Measurements from ENCODE around the gene ENDOD1. TPM values are rescaled to one million over a fixed set of nuclear protein-coding genes. Genes with fewer than 3 reads are reported as not detected.

The ENDOD1 gene
- total and polyA plus RNA-seq, 2 donors (not counting 1 experiment from before 2014, with no cell fraction given) = 7.0 to 11.7 TPM

DNA sequence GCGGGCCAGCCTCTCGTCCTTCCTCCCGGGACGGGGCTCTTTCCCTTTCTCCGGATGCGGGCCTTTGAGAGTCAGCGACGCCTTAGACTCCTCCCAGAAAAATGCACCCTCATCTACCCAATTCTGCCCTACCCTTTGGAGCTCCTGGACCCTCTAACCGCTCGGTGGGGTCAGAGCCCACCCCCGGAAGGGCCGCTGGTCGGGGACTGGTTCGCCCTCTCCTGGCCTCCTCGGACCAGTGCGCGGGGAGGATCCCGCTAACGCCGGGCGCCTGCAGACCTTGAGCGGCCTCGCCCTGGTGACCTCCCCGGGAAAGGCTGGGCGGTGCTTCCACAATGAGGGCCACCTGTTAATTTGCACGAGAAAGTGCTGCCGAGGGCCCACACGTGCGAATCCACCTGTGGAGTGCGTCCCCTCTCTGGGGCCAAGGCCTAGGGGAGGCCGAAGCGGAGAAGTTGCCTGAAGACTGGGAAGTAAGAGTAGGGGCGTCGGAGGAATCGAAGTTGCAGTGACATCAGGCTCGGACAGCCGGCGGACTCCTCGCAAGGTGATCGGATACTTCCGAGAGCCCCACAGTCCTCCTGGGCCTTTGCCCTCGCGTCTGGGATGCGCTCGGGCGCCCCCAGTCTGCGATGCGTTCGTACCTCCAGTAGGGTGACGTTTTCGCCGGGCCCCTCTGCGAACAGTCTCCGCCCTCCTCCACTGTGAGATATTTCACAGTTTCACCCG lies 61.5 kb downstream of the ENDOD1 start:
- Histone ChIP-seq H3K4me1 (ENCODE audit: control insufficient read depth in 2 of 2, insufficient read depth in 2 of 2, low read length in 2 of 2) (peaks cover 28 to 43% of the 10 kb centered on the region in 2 donors), H3K27me3 (replicated peaks in 1 of 4; ENCODE audit: control extremely low read depth in 1 of 4, control insufficient read depth in 3 of 4, insufficient read depth in 4 of 4, low read length in 3 of 4) (no peaks in the 10 kb centered on the region), H3K4me2 (replicated peaks; ENCODE audit: low read depth, low read length, poor library complexity, severe bottlenecking) (peak overlapping the region; percentile 93), H3K9ac (ENCODE audit: low read length) (peak overlapping the region; percentile 89), H3K27ac (ENCODE audit: low read length in 2 of 2) (peak overlapping the region; percentile 88 to 91), H3K4me3 (ENCODE audit: control extremely low read depth in 1 of 5, extremely low read depth in 1 of 5, insufficient read depth in 1 of 5, low read depth in 2 of 5, low read length in 4 of 5) (peak overlapping the region; percentile 52 to 91 (median 82)), H4K20me1 (ENCODE audit: control insufficient read depth, insufficient read depth, low read length, poor library complexity, severe bottlenecking) (no peaks in the 10 kb centered on the region), H3K79me2 (ENCODE audit: control insufficient read depth, insufficient read depth, low read length) (no peaks in the 10 kb centered on the region), H2AFZ (ENCODE audit: insufficient read depth, low read depth, low read length, poor library complexity, severe bottlenecking) (peak overlapping the region; percentile 87), H3K36me3 (replicated peaks in 1 of 2; ENCODE audit: control extremely low read depth in 1 of 2, control insufficient read depth in 1 of 2, extremely low read depth in 1 of 2, insufficient read depth in 2 of 2, low read length in 1 of 2) (no peaks in the 10 kb centered on the region), H3K9me3 (ENCODE audit: control extremely low read depth in 1 of 3, control insufficient read depth in 2 of 3, insufficient read depth in 1 of 3, low read length in 2 of 3) (no peaks in the 10 kb centered on the region)
- Mint-ChIP-seq H3K27ac (peak overlapping the region; percentile 96), H3K9me3 (ENCODE audit: insufficient read depth) (no peaks in the 10 kb centered on the region), H3K27me3 (no peaks in the 10 kb centered on the region), H3K4me3 (peak overlapping the region; percentile 95), H3K4me1 (peaks cover 46% of the 10 kb centered on the region)
- ATAC-seq (ENCODE audit: low read depth) (peak; percentile 90), DNase-seq (peak; percentile 96)
- TF ChIP-seq, protein P1, sequence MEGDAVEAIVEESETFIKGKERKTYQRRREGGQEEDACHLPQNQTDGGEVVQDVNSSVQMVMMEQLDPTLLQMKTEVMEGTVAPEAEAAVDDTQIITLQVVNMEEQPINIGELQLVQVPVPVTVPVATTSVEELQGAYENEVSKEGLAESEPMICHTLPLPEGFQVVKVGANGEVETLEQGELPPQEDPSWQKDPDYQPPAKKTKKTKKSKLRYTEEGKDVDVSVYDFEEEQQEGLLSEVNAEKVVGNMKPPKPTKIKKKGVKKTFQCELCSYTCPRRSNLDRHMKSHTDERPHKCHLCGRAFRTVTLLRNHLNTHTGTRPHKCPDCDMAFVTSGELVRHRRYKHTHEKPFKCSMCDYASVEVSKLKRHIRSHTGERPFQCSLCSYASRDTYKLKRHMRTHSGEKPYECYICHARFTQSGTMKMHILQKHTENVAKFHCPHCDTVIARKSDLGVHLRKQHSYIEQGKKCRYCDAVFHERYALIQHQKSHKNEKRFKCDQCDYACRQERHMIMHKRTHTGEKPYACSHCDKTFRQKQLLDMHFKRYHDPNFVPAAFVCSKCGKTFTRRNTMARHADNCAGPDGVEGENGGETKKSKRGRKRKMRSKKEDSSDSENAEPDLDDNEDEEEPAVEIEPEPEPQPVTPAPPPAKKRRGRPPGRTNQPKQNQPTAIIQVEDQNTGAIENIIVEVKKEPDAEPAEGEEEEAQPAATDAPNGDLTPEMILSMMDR (IDR thresholded peaks at IDR 0.05) = peak; percentile 86
- TF ChIP-seq EZH2 (IDR thresholded peaks at IDR 0.05; ENCODE audit: borderline replicate concordance, insufficient read depth, low read depth, low read length, poor library complexity, severe bottlenecking) = no peak
- under 1% methylated on average over 55 of the region's 55 CpGs for WGBS (ENCODE audit: insufficient coverage)
- ChIA-PET CTCF (interaction anchor here (0.5 to 9.0 kb wide), 33 partner anchors 10 to 1670 kb away, joined by 3 to 207 read pairs (median 4); partner anchors contain the start of genes CWC15, ENDOD1, FAM76B and KDM4D), POLR2A (interaction anchor here (1.8 to 3.3 kb wide), 4 partner anchors 61 to 565 kb away, joined by 5 to 18 read pairs (median 12); partner anchors contain the start of genes CWC15, ENDOD1, KDM4D and SRSF8)
- intact Hi-C loops (cut with micrococcal nuclease) = loop anchor here (1.0 to 10.0 kb wide), 14 partner anchors 55 to 1244 kb away; partner anchors contain the start of genes CWC15, ENDOD1, FAM76B and JRKL

All from B cell (primary cell).